ENCODE data around the gene CSNK1G1. TPM values are rescaled to one million over a fixed set of nuclear protein-coding genes. Genes with fewer than 3 reads are reported as not detected.

The CSNK1G1 gene
- total RNA-seq, 2 donors from 2014 or later: 9.3 to 11.8 TPM

DNA sequence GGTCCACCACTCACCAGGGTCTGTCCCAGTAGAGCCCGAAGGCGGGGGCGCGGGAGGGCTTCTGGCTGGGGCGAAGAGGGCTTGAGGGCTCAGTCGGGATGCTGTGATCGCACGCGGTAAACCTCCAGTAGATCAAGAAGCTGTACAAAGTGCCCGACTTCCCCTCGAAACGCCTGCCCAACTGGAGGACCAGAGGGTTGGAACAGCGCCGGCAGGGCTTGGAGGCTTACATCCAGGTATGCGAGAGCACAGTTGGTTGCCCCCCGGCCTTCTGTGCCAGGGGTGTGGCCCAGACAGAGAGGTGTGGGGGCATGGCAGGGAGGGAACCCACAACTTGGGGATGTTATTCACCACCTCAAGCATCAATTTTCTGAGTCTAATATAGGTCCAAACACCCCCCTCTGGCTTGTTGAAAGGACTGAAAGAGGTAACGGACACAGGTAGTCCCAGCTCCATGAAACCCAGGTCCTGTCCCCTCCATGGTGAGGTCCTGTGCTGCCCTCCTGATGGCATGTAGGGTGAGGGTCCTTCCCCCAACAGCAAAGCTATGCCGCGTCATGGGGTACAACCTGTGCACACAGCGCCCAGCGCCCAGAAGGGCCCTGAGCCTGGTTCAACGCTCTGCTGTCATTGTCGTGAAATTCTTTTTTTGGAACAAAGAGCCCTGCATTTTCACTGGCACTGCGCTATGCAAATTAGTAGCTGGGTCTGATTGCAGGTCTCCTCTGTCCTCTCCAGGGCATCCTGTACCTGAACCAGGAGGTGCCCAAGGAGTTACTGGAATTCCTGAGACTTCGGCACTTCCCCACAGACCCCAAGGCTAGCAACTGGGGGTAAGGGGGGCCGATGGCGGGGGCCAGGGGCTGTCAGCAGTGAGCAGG is 203.2 kb downstream of the CSNK1G1 start:
- Histone ChIP-seq H3K27ac (no peak overlapping the region), H3K4me3 (peak overlapping the region; percentile 68), H3K9me3 (no peaks in the 10 kb centered on the region), H3K27me3 (replicated peaks; ENCODE audit: insufficient read depth) (peaks cover 6% of the 10 kb centered on the region), H3K4me1 (ENCODE audit: control insufficient read depth in 1 of 2, low read depth in 2 of 2) (peaks cover 21 to 30% of the 10 kb centered on the region in 2 donors), H3K36me3 (peaks cover 23% of the 10 kb centered on the region)
- no peak for DNase-seq (ENCODE audit: low spot score)
- no peak for ATAC-seq (ENCODE audit: insufficient number of reproducible peaks, low FRiP score, low read depth)
- TF ChIP-seq, protein P1, sequence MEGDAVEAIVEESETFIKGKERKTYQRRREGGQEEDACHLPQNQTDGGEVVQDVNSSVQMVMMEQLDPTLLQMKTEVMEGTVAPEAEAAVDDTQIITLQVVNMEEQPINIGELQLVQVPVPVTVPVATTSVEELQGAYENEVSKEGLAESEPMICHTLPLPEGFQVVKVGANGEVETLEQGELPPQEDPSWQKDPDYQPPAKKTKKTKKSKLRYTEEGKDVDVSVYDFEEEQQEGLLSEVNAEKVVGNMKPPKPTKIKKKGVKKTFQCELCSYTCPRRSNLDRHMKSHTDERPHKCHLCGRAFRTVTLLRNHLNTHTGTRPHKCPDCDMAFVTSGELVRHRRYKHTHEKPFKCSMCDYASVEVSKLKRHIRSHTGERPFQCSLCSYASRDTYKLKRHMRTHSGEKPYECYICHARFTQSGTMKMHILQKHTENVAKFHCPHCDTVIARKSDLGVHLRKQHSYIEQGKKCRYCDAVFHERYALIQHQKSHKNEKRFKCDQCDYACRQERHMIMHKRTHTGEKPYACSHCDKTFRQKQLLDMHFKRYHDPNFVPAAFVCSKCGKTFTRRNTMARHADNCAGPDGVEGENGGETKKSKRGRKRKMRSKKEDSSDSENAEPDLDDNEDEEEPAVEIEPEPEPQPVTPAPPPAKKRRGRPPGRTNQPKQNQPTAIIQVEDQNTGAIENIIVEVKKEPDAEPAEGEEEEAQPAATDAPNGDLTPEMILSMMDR (IDR thresholded peaks at IDR 0.05): no peak

DNA sequence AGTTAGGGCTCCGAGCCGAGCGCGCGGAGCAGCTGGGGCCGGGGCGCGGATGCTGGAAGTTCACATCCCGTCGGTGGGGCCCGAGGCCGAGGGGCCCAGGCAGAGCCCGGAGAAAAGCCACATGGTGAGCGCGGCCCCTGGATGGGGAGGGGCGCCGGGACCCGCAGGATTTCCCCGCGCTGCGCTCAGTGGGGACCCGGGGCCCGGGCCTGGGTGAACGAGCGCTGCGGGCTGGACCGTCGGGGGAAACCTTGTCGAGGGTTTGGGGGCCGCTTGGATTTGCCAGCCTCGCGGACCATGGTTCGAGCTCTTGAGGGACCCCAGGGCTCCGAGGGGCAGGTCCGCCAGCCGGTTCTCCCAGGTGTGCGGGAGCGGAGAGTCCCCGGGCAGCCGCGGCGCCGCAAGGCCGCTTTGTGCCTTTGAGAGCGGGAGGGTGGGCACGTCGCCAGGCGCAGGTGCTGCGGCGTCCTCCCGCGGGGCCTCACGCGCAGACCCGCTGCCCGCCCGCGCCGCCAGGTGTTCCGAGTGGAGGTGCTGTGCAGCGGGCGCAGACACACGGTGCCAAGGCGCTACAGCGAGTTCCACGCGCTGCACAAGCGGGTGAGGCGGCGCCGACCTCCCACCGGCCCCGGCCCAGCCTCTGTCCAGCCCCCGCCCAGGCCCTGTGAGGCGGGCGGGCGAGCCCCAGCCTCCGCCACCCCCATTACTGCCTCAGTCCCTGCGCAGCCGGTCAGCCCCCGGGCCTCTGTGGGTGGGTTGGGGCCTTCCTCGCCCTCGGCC is 204.1 kb downstream of the CSNK1G1 start, which contains the start of gene SNX22:
SNX22 (plus strand) TSS at position 5 of the 780 bp plus-strand sequence; CDS start at position 50, 45 bp downstream.
- TF ChIP-seq, protein P1 (IDR thresholded peaks at IDR 0.05): no peak
- DNase-seq (ENCODE audit: low spot score) (no peak), ATAC-seq (ENCODE audit: insufficient number of reproducible peaks, low FRiP score, low read depth) (no peak)
- Histone ChIP-seq H3K9me3 (no peaks in the 10 kb centered on the region), H3K27ac (no peak within 1 kb of the TSS), H3K36me3 (peaks cover 15% of the 10 kb centered on the region), H3K4me1 (ENCODE audit: control insufficient read depth in 1 of 2, low read depth in 2 of 2) (peaks cover 21 to 30% of the 10 kb centered on the region in 2 donors), H3K4me3 (peak within 1 kb of the TSS; percentile 68), H3K27me3 (replicated peaks; ENCODE audit: insufficient read depth) (peaks cover 6% of the 10 kb centered on the region)

DNA sequence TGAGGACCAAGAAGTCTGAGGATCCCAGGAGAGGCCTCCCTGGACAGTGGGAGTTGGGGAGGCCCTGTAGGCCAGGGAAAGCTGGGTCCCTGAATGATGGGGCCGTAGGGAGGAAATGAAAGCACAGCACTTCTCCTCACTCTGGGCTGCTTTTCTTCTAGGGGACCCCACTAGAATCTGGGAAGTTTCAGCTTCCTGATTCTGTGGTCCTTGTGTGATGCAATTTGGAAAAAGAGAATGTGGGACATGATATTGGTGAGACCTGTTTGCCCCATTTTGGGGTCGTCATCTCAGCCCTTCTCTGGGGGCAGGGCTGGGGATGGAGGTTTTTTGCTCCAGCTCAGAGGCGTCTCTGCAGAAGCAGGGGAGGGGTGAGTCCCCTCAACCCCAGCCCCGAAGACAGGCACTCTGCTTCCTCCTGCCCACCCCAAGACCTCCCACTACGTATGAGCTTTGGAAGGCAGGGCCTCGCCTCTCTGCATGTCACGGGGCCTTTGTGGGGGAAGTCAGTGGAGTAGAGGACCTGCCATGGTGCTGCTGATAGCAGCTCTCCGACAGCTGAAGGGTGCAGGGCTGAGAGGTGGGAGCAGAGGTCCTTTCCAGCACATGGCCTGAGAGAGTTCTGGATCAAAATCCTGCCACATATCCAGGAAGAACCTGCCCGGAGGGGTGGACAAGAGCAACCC is 205.9 kb downstream of the CSNK1G1 start:
- DNase-seq (ENCODE audit: low spot score) (no peak), ATAC-seq (ENCODE audit: insufficient number of reproducible peaks, low FRiP score, low read depth) (no peak)
- peaks cover 21 to 30% of the 10 kb centered on the region in 2 donors for H3K4me1 ChIP-seq (ENCODE audit: control insufficient read depth in 1 of 2, low read depth in 2 of 2)
- no peak overlapping the region for H3K27ac ChIP-seq
- H3K4me3 ChIP-seq: no peak overlapping the region
- H3K9me3 ChIP-seq: no peaks in the 10 kb centered on the region
- H3K36me3 ChIP-seq: peaks cover 10% of the 10 kb centered on the region
- TF ChIP-seq, protein P1 (IDR thresholded peaks at IDR 0.05): no peak
- peaks cover 6% of the 10 kb centered on the region for H3K27me3 ChIP-seq (replicated peaks; ENCODE audit: insufficient read depth)

DNA sequence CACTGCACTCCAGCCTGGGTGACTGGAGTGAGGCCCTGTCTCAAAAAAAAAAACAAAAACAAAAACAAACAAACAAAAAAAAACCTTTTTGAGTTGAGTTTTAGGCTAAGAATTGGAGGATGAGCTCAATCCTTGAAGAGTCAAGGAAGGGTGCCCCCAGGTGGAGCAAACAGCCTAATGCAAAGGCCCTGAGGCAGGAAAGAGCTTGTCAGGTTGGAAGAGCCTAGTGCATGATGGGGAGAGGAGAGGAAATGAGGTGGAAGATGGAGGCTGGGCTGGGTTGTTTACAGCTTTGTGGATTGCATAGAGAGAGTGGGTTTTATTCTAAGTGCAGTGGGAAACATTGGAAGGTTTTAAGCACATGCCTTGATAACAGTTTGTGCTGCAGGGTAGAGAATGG is 206.5 kb downstream of the CSNK1G1 start:
- no peak for DNase-seq (ENCODE audit: low spot score)
- Histone ChIP-seq H3K27ac (no peak overlapping the region), H3K27me3 (replicated peaks; ENCODE audit: insufficient read depth) (peaks cover 6% of the 10 kb centered on the region), H3K36me3 (peaks cover 8% of the 10 kb centered on the region), H3K4me1 (ENCODE audit: control insufficient read depth in 1 of 2, low read depth in 2 of 2) (peaks cover 21 to 30% of the 10 kb centered on the region in 2 donors), H3K4me3 (no peak overlapping the region), H3K9me3 (no peaks in the 10 kb centered on the region)
- TF ChIP-seq, protein P1 (IDR thresholded peaks at IDR 0.05): no peak
- no peak for ATAC-seq (ENCODE audit: insufficient number of reproducible peaks, low FRiP score, low read depth)

All from thoracic aorta (tissue), 2 donors.